ENCODE measurements around the gene LEMD2. TPM values are rescaled to one million over a fixed set of nuclear protein-coding genes. Genes with fewer than 3 reads are reported as not detected.

The LEMD2 gene
- total and polyA plus RNA-seq, 10 donors = 38.6 to 97.6 (median 61.6) TPM

GRCh38 chr6:33801611-33802010 is 12.7 kb upstream of the LEMD2 start:
- Histone ChIP-seq H3K27ac (no peak overlapping the region), H3K9me3 (no peaks in the 10 kb centered on the region), H3K27me3 (replicated peaks in 1 of 7) (peaks cover 0 to 58% (median 4%) of the 10 kb centered on the region in 7 donors), H3K36me3 (no peaks in the 10 kb centered on the region), H3K4me1 (no peaks in the 10 kb centered on the region), H3K4me3 (no peak overlapping the region)
- TF ChIP-seq POLR2A (IDR thresholded peaks at IDR 0.05) = no peak
- TF ChIP-seq POLR2AphosphoS5 (IDR thresholded peaks at IDR 0.05) = no peak
- no peak for TF ChIP-seq CTCF (IDR thresholded peaks at IDR 0.05 in 8 of 11, conservative IDR thresholded peaks at IDR 0.05 in 3 of 11)
- WGBS, 5 donors = 71 to 87% (median 81%) methylated on average over 3 to 5 of the region's 5 CpGs
- DNase-seq = no peak
- intact Hi-C loops (cut with DNase I; ENCODE audit: low total_unique reads) = no loop called here

- 83 to 93% (median 89%) methylated on average over 13 of the region's 13 CpGs for WGBS, 5 donors
- intact Hi-C loops (cut with DNase I; ENCODE audit: low total_unique reads) = no loop called here
- Histone ChIP-seq H3K36me3 (no peaks in the 10 kb centered on the region), H3K4me1 (no peaks in the 10 kb centered on the region), H3K9me3 (no peaks in the 10 kb centered on the region), H3K4me3 (no peak overlapping the region), H3K27ac (no peak overlapping the region), H3K27me3 (replicated peaks in 1 of 7) (peaks cover 0 to 59% (median 0%) of the 10 kb centered on the region in 7 donors)
- DNase-seq = no peak
- TF ChIP-seq POLR2A (IDR thresholded peaks at IDR 0.05) (no peak), POLR2AphosphoS5 (IDR thresholded peaks at IDR 0.05) (no peak), CTCF (IDR thresholded peaks at IDR 0.05 in 8 of 11, conservative IDR thresholded peaks at IDR 0.05 in 3 of 11) (no peak)
Observed at GRCh38 chr6:33800248-33800969, 11.5 kb upstream of the LEMD2 start.

- TF ChIP-seq POLR2AphosphoS5 (IDR thresholded peaks at IDR 0.05) (no peak), POLR2A (IDR thresholded peaks at IDR 0.05) (no peak), CTCF (IDR thresholded peaks at IDR 0.05 in 8 of 11, conservative IDR thresholded peaks at IDR 0.05 in 3 of 11) (no peak)
- WGBS, 5 donors = 60 to 79% (median 66%) methylated on average over 3 to 4 of the region's 4 CpGs
- Histone ChIP-seq H3K36me3 (no peaks in the 10 kb centered on the region), H3K27ac (no peak overlapping the region), H3K9me3 (no peaks in the 10 kb centered on the region), H3K4me3 (no peak overlapping the region), H3K4me1 (peaks cover 0 to 5% (median 0%) of the 10 kb centered on the region in 6 donors), H3K27me3 (replicated peaks in 1 of 7) (peaks cover 0 to 51% (median 0%) of the 10 kb centered on the region in 7 donors)
- intact Hi-C loops (cut with DNase I; ENCODE audit: low total_unique reads) = no loop called here
- no peak for DNase-seq
Observed at GRCh38 chr6:33799454-33800113, 10.7 kb upstream of the LEMD2 start.

GRCh38 chr6:33798343-33798848 is 9.5 kb upstream of the LEMD2 start:
- H3K4me3 ChIP-seq = no peak overlapping the region
- no peaks in the 10 kb centered on the region for H3K9me3 ChIP-seq
- WGBS, 5 donors = 73 to 90% (median 86%) methylated on average over 12 to 13 of the region's 13 CpGs
- H3K27ac ChIP-seq = no peak overlapping the region
- peaks cover 0 to 39% (median 0%) of the 10 kb centered on the region in 7 donors for H3K27me3 ChIP-seq (replicated peaks in 1 of 7)
- H3K4me1 ChIP-seq = peaks cover 0 to 5% (median 0%) of the 10 kb centered on the region in 6 donors
- intact Hi-C loops (cut with DNase I; ENCODE audit: low total_unique reads) = no loop called here
- no peaks in the 10 kb centered on the region for H3K36me3 ChIP-seq
- no peak for DNase-seq
- TF ChIP-seq POLR2A (IDR thresholded peaks at IDR 0.05) (no peak), CTCF (IDR thresholded peaks at IDR 0.05 in 8 of 11, conservative IDR thresholded peaks at IDR 0.05 in 3 of 11) (no peak), POLR2AphosphoS5 (IDR thresholded peaks at IDR 0.05) (no peak)
